Endothelial cell of umbilical vein (primary cell): Measurements from ENCODE around the gene IL10RA. TPM values are rescaled to one million over a fixed set of nuclear protein-coding genes. Genes with fewer than 3 reads are reported as not detected.
"Not testable (repeated sequence)": the region's sequence is repeated elsewhere in the genome, so short reads cannot be mapped to it uniquely, and the experiment has no call there.

ENCODE experiments used
- BruUV-seq: library from RNA; stranded (reverse); fragments of 400-500 nt; replicated peaks from 2 replicates; lab custom pipeline; 2021; lab: Mats Ljungman, UMichigan
- CTCF ChIA-PET: fragments of 300-600, 350-600 bp; sonication (Branson Sonifier 250); formaldehyde crosslinking; loops from one replicate; lab custom pipeline; 2021; ENCODE audit warnings: antibody characterized with exemption, inconsistent platforms; lab: Charles Lee
- POLR2A ChIA-PET: fragments of 300-600, 350-600 bp; sonication (Branson Sonifier 250); formaldehyde crosslinking; loops from one replicate; lab custom pipeline; 2021; ENCODE audit warnings: antibody characterized with exemption, inconsistent platforms; lab: Charles Lee
- DNase-seq: peaks from one replicate; pipeline ENCODE4 v3.0.0-alpha.2; 2011; ENCODE audit warnings: low read depth, low spot score
- FAIRE-seq: peaks from 2 replicates; lab custom pipeline; 2011; peaks lifted over from hg19 to GRCh38; lab: Jason Lieb, UNC
- H2AFZ ChIP-seq: 2 replicates; pipeline ENCODE4 v1.6.0; 2012; ENCODE audit warnings: low read depth, low read length, control low read depth, inconsistent platforms
- H3K27ac ChIP-seq: 2 replicates; pipeline ENCODE4 v1.5.1; 2011; ENCODE audit warnings: low read depth, mild to moderate bottlenecking, control low read depth, low read length, moderate library complexity; ENCODE audit not compliant: insufficient read depth
- H3K27me3 ChIP-seq, 2 experiments: 2 replicates each; pipeline versions ENCODE4 v1.6.0 to v1.6.1; 2011; ENCODE audit warnings: low read length in 2 of 2, mixed read lengths in 1 of 2; ENCODE audit not compliant: control insufficient read depth in 2 of 2, insufficient read depth in 2 of 2
- H3K36me3 ChIP-seq, 2 experiments: 2 replicates in 1 of 2; 3 replicates in 1 of 2; pipeline ENCODE4 v1.5.1; 2011; ENCODE audit warnings: low read length in 2 of 2, mild to moderate bottlenecking in 1 of 2, moderate library complexity in 1 of 2; ENCODE audit not compliant: control insufficient read depth in 2 of 2, insufficient read depth in 2 of 2; ENCODE audit errors: extremely low read depth in 1 of 2
- H3K4me1 ChIP-seq: 3 replicates; pipeline ENCODE4 v1.5.1; 2011; ENCODE audit warnings: mild to moderate bottlenecking, low read length; ENCODE audit not compliant: control insufficient read depth, insufficient read depth; ENCODE audit errors: extremely low read depth
- H3K4me2 ChIP-seq: 2 replicates; pipeline ENCODE4 v1.6.1; 2011; ENCODE audit warnings: low read length, control low read depth, mixed read lengths; ENCODE audit not compliant: insufficient read depth
- H3K4me3 ChIP-seq, 3 experiments: fragments of 200-600 bp in 1 of 3; sonication (generic), shearing (Covaris generic) in 1 of 3; replicated peaks in 1 of 3; 2 replicates each; pipeline ENCODE4 v1.5.1; 2011 to 2016; ENCODE audit warnings: control low read depth in 3 of 3, low read length in 3 of 3, mild to moderate bottlenecking in 2 of 3, inconsistent platforms in 1 of 3, low read depth in 1 of 3, moderate library complexity in 1 of 3; ENCODE audit not compliant: insufficient read depth in 1 of 3
- H3K79me2 ChIP-seq: 2 replicates; pipeline ENCODE4 v1.6.0; 2012; ENCODE audit warnings: low read length, inconsistent platforms; ENCODE audit not compliant: control insufficient read depth, insufficient read depth
- H3K9ac ChIP-seq: replicated peaks from 2 replicates; pipeline ENCODE3; 2011; ENCODE audit warnings: low read length, control low read depth; ENCODE audit not compliant: insufficient read depth; ENCODE audit errors: extremely low read depth
- H3K9me1 ChIP-seq: replicated peaks from 3 replicates; pipeline ENCODE4 v1.6.0; 2011; ENCODE audit warnings: mild to moderate bottlenecking, low read length; ENCODE audit not compliant: control insufficient read depth, insufficient read depth; ENCODE audit errors: extremely low read depth
- H3K9me3 ChIP-seq: replicated peaks from 2 replicates; pipeline ENCODE4 v1.5.1; 2012; ENCODE audit warnings: low read length, inconsistent platforms; ENCODE audit not compliant: control insufficient read depth, insufficient read depth
- H4K20me1 ChIP-seq: replicated peaks from 2 replicates; pipeline ENCODE3; 2011; ENCODE audit warnings: mild to moderate bottlenecking, low read length; ENCODE audit not compliant: control insufficient read depth, insufficient read depth; ENCODE audit errors: extremely low read depth
- CTCF ChIP-seq, 2 donors: IDR thresholded peaks; 1 replicate in 1 of 2; 2 replicates in 1 of 2; pipeline ENCODE4 v1.5.1; 2011; ENCODE audit warnings: low read length in 2 of 2, mild to moderate bottlenecking in 2 of 2, moderate library complexity in 2 of 2, control low read depth in 1 of 2, inconsistent platforms in 1 of 2, low read depth in 1 of 2; ENCODE audit not compliant: insufficient read depth in 1 of 2; ENCODE audit errors: extremely low read depth in 1 of 2
- EZH2 ChIP-seq: IDR thresholded peaks from 2 replicates; pipeline ENCODE4 v1.6.1; 2012; ENCODE audit warnings: borderline replicate concordance, low read depth, mild to moderate bottlenecking, moderate library complexity, low read length, inconsistent platforms; ENCODE audit not compliant: severe bottlenecking
- GATA2 ChIP-seq: IDR thresholded peaks from 2 replicates; pipeline ENCODE4 v1.7.0; 2011; ENCODE audit warnings: low read depth, mild to moderate bottlenecking, moderate library complexity, mixed read lengths, low read length; ENCODE audit not compliant: insufficient read length, insufficient read depth
- JUN ChIP-seq: IDR thresholded peaks from 2 replicates; pipeline ENCODE4 v1.6.1; 2011; ENCODE audit warnings: borderline replicate concordance, low read depth; ENCODE audit not compliant: insufficient read length, insufficient read depth
- MAX ChIP-seq: IDR thresholded peaks from 2 replicates; pipeline ENCODE4 v1.6.1; 2011; ENCODE audit not compliant: insufficient read depth, insufficient read length
- MYC ChIP-seq: IDR thresholded peaks from one replicate; pipeline ENCODE4 v1.6.1; 2011; ENCODE audit warnings: mild to moderate bottlenecking, low read depth, low read length
- POLR2A ChIP-seq: IDR thresholded peaks from 2 replicates; pipeline ENCODE4 v1.6.1; 2012; ENCODE audit warnings: low read depth, mild to moderate bottlenecking, control low read depth, low read length
- POLR2AphosphoS5 ChIP-seq: IDR thresholded peaks from 2 replicates; pipeline ENCODE4 v1.6.1; 2012; ENCODE audit warnings: low read depth, mild to moderate bottlenecking, control low read depth, low read length, moderate library complexity; ENCODE audit not compliant: insufficient read depth
- dilution Hi-C: fragments of 300-500 bp; cut with MboI; formaldehyde crosslinking; loops from one replicate; pipeline ENCODE4 v1.15.0; 2019; ENCODE audit warnings: low sequenced_read_pairs; ENCODE audit not compliant: extremely low pct_ligation_motif_present
- intact Hi-C: fragments of 100-400 bp; cut with micrococcal nuclease; formaldehyde crosslinking; loops from one replicate; pipeline ENCODE4 v1.10.0; 2022
- polyA plus RNA-seq, 4 experiments: library from polyadenylated mRNA; depleted of rRNA in 3 of 4; stranded (reverse) in 3 of 4; unstranded in 1 of 4; fragments of >200 nt; gene quantifications; 2 replicates each; pipeline versions ENCODE4 v1.2.1 to v1.2.3, GENCODE V29; 2011 to 2012; ENCODE audit warnings: missing spikeins in 1 of 4
- total RNA-seq: library from RNA; stranded (reverse); gene quantifications from 2 replicates; pipeline ENCODE4 v1.2.3, GENCODE V29; 2021

IL10RA gene
- total and polyA plus RNA-seq, 2 donors (not counting 3 experiments of a cell fraction or from before 2014, with no cell fraction given) = 0.04 TPM; not detected in 1

GRCh38 chr11:118007040-118007439 lies 20.8 kb downstream of the IL10RA start:
- Histone ChIP-seq H2AFZ (no peak overlapping the region), H3K9me3 (no peaks in the 10 kb centered on the region), H3K9ac (no peak overlapping the region), H3K79me2 (no peaks in the 10 kb centered on the region), H3K9me1 (no peaks in the 10 kb centered on the region), H3K4me1 (no peaks in the 10 kb centered on the region), H3K27me3 (no peaks in the 10 kb centered on the region), H3K4me2 (no peak overlapping the region), H3K4me3 (no peak overlapping the region), H3K36me3 (no peaks in the 10 kb centered on the region), H4K20me1 (no peaks in the 10 kb centered on the region), H3K27ac (no peak overlapping the region)
- FAIRE-seq = no peak
- dilution Hi-C loops = no loop called here
- BruUV-seq = no TSS peak
- POLR2A ChIA-PET = no interaction called here
- intact Hi-C loops = loop anchor here (10.0 kb wide), 1 partner anchor 58 kb away; no protein-coding TSS in a partner anchor
- DNase-seq = no peak
- TF ChIP-seq MAX (no peak), GATA2 (no peak), POLR2A (no peak), POLR2AphosphoS5 (no peak), MYC (no peak), CTCF (IDR thresholded peaks at IDR 0.05; ENCODE audit: extremely low read depth in 1 of 2, insufficient read depth in 1 of 2, low read depth in 1 of 2, low read length in 2 of 2) (no peak), EZH2 (no peak), JUN (no peak)
- CTCF ChIA-PET = interaction anchor here (0.8 to 1.9 kb wide), 3 partner anchors 10 to 200 kb away, joined by 3 to 7 read pairs (median 4); no protein-coding TSS in a partner anchor

GRCh38 chr11:118007563-118008270 lies 21.5 kb downstream of the IL10RA start:
- POLR2A ChIA-PET, H2AFZ ChIP-seq, H3K4me2 ChIP-seq, H4K20me1 ChIP-seq, H3K4me1 ChIP-seq, H3K9me3 ChIP-seq, H3K9me1 ChIP-seq, H3K79me2 ChIP-seq, DNase-seq, H3K4me3 ChIP-seq, H3K27me3 ChIP-seq, H3K36me3 ChIP-seq, H3K27ac ChIP-seq, dilution Hi-C loops, BruUV-seq, FAIRE-seq, H3K9ac ChIP-seq: not testable (repeated sequence)
- CTCF ChIA-PET = interaction anchor here (0.8 to 1.9 kb wide), 3 partner anchors 11 to 200 kb away, joined by 3 to 7 read pairs (median 4); no protein-coding TSS in a partner anchor
- intact Hi-C loops = loop anchor here (10.0 kb wide), 1 partner anchor 57 kb away; no protein-coding TSS in a partner anchor
